Measurements from ENCODE around the gene GRIK1. TPM values are rescaled to one million over a fixed set of nuclear protein-coding genes. Genes with fewer than 3 reads are reported as not detected.

GRIK1 gene
- total RNA-seq, 3 donors from 2014 or later: not detected

- Mint-ChIP-seq H3K36me3 (ENCODE audit: insufficient read depth) (no peaks in the 10 kb centered on the region), H3K27me3 (ENCODE audit: low read depth) (peaks cover 5% of the 10 kb centered on the region), H3K4me3 (no peak overlapping the region), H3K9me3 (no peaks in the 10 kb centered on the region), H3K4me1 (ENCODE audit: low read depth) (no peaks in the 10 kb centered on the region)
- ATAC-seq (no peak), DNase-seq (no peak)
Observed at GRCh38 chr21:29803191-29803590, 136.6 kb downstream of the GRIK1 start.

- Mint-ChIP-seq H3K36me3 (ENCODE audit: insufficient read depth) (no peaks in the 10 kb centered on the region), H3K4me3 (no peak overlapping the region), H3K27me3 (ENCODE audit: low read depth) (peaks cover 3% of the 10 kb centered on the region)
Observed at GRCh38 chr21:29801122-29801521, 138.7 kb downstream of the GRIK1 start.

DNA sequence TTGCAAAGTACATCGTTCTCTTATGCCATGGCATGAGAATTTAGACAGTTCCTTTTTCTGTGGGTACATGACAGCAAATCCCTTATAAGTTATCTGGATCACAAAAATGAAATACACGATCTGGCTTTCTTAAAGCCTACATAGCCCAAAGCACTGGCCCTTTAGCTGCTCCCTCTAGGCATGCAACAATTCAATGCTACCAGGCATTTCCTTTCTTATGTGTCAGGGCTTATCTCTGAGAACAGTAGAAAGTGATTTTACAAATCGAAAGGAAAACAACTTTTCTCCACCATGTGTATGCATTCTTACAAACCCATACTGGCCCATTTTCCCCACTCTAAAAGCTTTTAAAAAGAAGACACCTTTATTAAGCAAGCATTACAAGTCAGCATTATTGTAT is 139.7 kb downstream of the GRIK1 start:
- H3K9me3 Mint-ChIP-seq: no peaks in the 10 kb centered on the region
- H3K4me1 Mint-ChIP-seq (ENCODE audit: low read depth): no peaks in the 10 kb centered on the region
- H3K36me3 Mint-ChIP-seq (ENCODE audit: insufficient read depth): no peaks in the 10 kb centered on the region
- ATAC-seq (no peak), DNase-seq (no peak)
- H3K4me3 Mint-ChIP-seq: no peak overlapping the region
- H3K27me3 Mint-ChIP-seq (ENCODE audit: low read depth): peaks cover 3% of the 10 kb centered on the region

More at GRCh38 chr21:29801122-29801521, 138.7 kb downstream of the GRIK1 start:
- no peaks in the 10 kb centered on the region for H3K4me1 Mint-ChIP-seq (ENCODE audit: low read depth)
- ATAC-seq: no peak
- H3K9me3 Mint-ChIP-seq: no peaks in the 10 kb centered on the region
- no peak for DNase-seq

- Mint-ChIP-seq H3K4me3 (no peak overlapping the region), H3K4me1 (ENCODE audit: low read depth) (no peaks in the 10 kb centered on the region), H3K9me3 (no peaks in the 10 kb centered on the region), H3K36me3 (ENCODE audit: insufficient read depth) (no peaks in the 10 kb centered on the region), H3K27me3 (ENCODE audit: low read depth) (peaks cover 3% of the 10 kb centered on the region)
- DNase-seq: no peak
- no peak for ATAC-seq
Observed at GRCh38 chr21:29798840-29799239, 141.0 kb downstream of the GRIK1 start.

- no peak for DNase-seq
- no peaks in the 10 kb centered on the region for H3K9me3 Mint-ChIP-seq
- no peak for ATAC-seq
- no peaks in the 10 kb centered on the region for H3K36me3 Mint-ChIP-seq (ENCODE audit: insufficient read depth)
- H3K4me3 Mint-ChIP-seq: no peak overlapping the region
- H3K4me1 Mint-ChIP-seq (ENCODE audit: low read depth): no peaks in the 10 kb centered on the region
- H3K27me3 Mint-ChIP-seq (ENCODE audit: low read depth): peaks cover 3% of the 10 kb centered on the region
Observed at GRCh38 chr21:29797155-29797554, 142.6 kb downstream of the GRIK1 start.

DNA sequence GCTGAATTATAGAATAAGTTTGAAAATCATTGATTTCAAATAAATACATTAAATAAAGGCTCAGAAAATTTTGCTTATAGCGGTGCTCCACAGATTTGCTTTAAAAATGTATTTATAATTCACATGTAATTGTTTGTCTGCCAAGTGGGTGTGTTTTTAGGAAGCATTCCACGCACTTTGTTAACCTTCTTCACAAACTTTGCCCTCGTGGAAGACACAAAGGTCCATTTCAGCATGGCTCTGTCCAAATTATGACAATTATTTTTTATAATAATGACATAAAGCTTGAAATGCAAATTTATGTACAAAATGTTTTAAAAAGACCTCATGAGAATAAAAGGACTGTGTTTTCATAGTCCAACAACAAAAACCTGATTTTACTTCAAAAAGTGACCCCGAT is 146.1 kb downstream of the GRIK1 start:
- no peaks in the 10 kb centered on the region for H3K4me1 Mint-ChIP-seq (ENCODE audit: low read depth)
- no peaks in the 10 kb centered on the region for H3K36me3 Mint-ChIP-seq (ENCODE audit: insufficient read depth)
- no peaks in the 10 kb centered on the region for H3K9me3 Mint-ChIP-seq
- ATAC-seq (no peak), DNase-seq (no peak)
- no peak overlapping the region for H3K4me3 Mint-ChIP-seq
- H3K27me3 Mint-ChIP-seq (ENCODE audit: low read depth): no peaks in the 10 kb centered on the region

DNA sequence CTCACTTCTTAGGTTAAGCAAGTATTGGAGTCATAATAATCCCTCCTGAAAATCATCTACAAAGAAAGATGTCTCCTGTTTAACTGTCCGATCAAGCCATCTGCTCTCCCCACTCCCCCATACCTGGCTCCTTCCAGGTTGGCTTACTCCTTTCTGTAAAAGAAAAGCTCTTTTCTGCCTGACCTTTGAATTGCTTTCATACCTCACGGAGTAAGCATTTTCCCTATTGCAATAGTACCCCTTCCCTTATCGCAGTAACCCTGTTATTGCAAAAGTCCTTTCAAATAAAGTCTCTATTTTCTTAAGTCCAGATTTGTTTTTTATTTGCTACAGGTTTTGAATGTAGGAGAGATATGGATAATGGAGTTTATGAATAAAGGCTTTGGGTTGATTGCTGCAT is 150.4 kb downstream of the GRIK1 start:
- Mint-ChIP-seq H3K9me3 (peaks cover 5% of the 10 kb centered on the region), H3K4me3 (no peak overlapping the region), H3K27me3 (ENCODE audit: low read depth) (peaks cover 2% of the 10 kb centered on the region), H3K36me3 (ENCODE audit: insufficient read depth) (no peaks in the 10 kb centered on the region), H3K4me1 (ENCODE audit: low read depth) (no peaks in the 10 kb centered on the region)
- DNase-seq (no peak), ATAC-seq (no peak)

GRCh38 chr21:29788752-29789151 is 151.0 kb downstream of the GRIK1 start:
- H3K27me3 Mint-ChIP-seq (ENCODE audit: low read depth): peaks cover 2% of the 10 kb centered on the region
- ATAC-seq: no peak
- DNase-seq: no peak
- no peaks in the 10 kb centered on the region for H3K36me3 Mint-ChIP-seq (ENCODE audit: insufficient read depth)
- H3K4me3 Mint-ChIP-seq: no peak overlapping the region
- peaks cover 5% of the 10 kb centered on the region for H3K9me3 Mint-ChIP-seq
- H3K4me1 Mint-ChIP-seq (ENCODE audit: low read depth): no peaks in the 10 kb centered on the region

- DNase-seq: no peak
- no peak for ATAC-seq
- no peaks in the 10 kb centered on the region for H3K4me1 Mint-ChIP-seq (ENCODE audit: low read depth)
- no peak overlapping the region for H3K4me3 Mint-ChIP-seq
- H3K9me3 Mint-ChIP-seq: peaks cover 5% of the 10 kb centered on the region
- no peaks in the 10 kb centered on the region for H3K36me3 Mint-ChIP-seq (ENCODE audit: insufficient read depth)
- H3K27me3 Mint-ChIP-seq (ENCODE audit: low read depth): peaks cover 2% of the 10 kb centered on the region
Observed at GRCh38 chr21:29787361-29787909, 152.4 kb downstream of the GRIK1 start.

GRCh38 chr21:29786496-29787360 is 153.1 kb downstream of the GRIK1 start:
- peaks cover 5% of the 10 kb centered on the region for H3K9me3 Mint-ChIP-seq
- H3K36me3 Mint-ChIP-seq (ENCODE audit: insufficient read depth): no peaks in the 10 kb centered on the region
- ATAC-seq: no peak
- no peak for DNase-seq
- H3K4me3 Mint-ChIP-seq: no peak overlapping the region
- peaks cover 2% of the 10 kb centered on the region for H3K27me3 Mint-ChIP-seq (ENCODE audit: low read depth)
- H3K4me1 Mint-ChIP-seq (ENCODE audit: low read depth): no peaks in the 10 kb centered on the region

- H3K36me3 Mint-ChIP-seq (ENCODE audit: insufficient read depth): no peaks in the 10 kb centered on the region
- H3K9me3 Mint-ChIP-seq: no peaks in the 10 kb centered on the region
- no peaks in the 10 kb centered on the region for H3K27me3 Mint-ChIP-seq (ENCODE audit: low read depth)
- DNase-seq (no peak), ATAC-seq (no peak)
- no peak overlapping the region for H3K4me3 Mint-ChIP-seq
- H3K4me1 Mint-ChIP-seq (ENCODE audit: low read depth): no peaks in the 10 kb centered on the region
Observed at GRCh38 chr21:29777160-29777559, 162.6 kb downstream of the GRIK1 start.

GRCh38 chr21:29775462-29775861 is 164.3 kb downstream of the GRIK1 start:
- Mint-ChIP-seq H3K4me3 (no peak overlapping the region), H3K27me3 (ENCODE audit: low read depth) (no peaks in the 10 kb centered on the region), H3K4me1 (ENCODE audit: low read depth) (no peaks in the 10 kb centered on the region), H3K36me3 (ENCODE audit: insufficient read depth) (no peaks in the 10 kb centered on the region), H3K9me3 (no peaks in the 10 kb centered on the region)
- DNase-seq: no peak
- ATAC-seq: no peak

- no peak overlapping the region for H3K4me3 Mint-ChIP-seq
- no peaks in the 10 kb centered on the region for H3K36me3 Mint-ChIP-seq (ENCODE audit: insufficient read depth)
- ATAC-seq: no peak
- no peaks in the 10 kb centered on the region for H3K9me3 Mint-ChIP-seq
- DNase-seq: no peak
- H3K4me1 Mint-ChIP-seq (ENCODE audit: low read depth): no peaks in the 10 kb centered on the region
- no peaks in the 10 kb centered on the region for H3K27me3 Mint-ChIP-seq (ENCODE audit: low read depth)
Observed at GRCh38 chr21:29771491-29772066, 168.2 kb downstream of the GRIK1 start.

DNA sequence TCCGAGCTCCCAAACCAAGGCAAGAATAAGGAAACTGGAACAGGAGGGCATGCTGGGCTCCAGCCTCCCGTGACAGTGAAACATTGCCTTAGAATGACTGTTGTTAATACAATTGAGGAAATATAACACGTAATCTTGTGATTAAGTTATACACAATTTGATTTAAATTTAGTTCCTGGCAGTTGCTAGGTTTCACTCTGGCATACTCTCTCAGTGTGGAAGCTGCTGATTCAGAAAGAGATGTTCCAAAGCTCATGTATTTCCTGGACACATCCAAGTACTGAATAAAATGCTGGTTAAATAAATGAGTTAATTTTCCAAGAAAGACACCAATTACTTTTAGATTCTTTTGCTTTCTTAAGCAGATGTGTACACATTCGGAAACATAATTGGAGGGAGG is 176.1 kb downstream of the GRIK1 start:
- Mint-ChIP-seq H3K9me3 (no peaks in the 10 kb centered on the region), H3K4me3 (no peak overlapping the region), H3K4me1 (ENCODE audit: low read depth) (no peaks in the 10 kb centered on the region), H3K36me3 (ENCODE audit: insufficient read depth) (no peaks in the 10 kb centered on the region), H3K27me3 (ENCODE audit: low read depth) (no peaks in the 10 kb centered on the region)
- ATAC-seq (no peak), DNase-seq (no peak)

DNA sequence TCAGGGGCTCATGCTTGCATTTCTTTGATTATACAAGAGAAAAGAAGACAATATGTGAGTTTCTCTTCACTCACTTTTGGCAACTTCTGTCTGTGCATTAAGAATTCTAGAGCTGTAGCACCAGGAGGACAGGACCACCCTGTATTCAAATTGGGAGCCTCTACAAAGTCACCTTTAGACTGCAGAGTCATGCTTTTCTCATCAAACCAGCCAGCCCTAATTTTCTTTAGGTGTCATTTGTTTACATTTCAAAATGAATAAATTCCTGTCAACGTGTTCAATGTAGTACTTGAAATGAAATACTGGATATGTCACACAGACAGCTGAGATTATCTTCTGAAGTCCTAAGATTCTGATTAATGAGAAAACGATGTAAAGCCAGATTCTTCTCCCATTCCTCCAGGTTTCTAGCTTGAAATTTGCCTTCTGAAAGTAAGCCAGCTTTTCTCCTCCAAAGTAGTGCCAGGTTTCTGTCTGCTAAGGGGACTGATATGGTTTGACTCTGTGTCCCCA is 177.2 kb downstream of the GRIK1 start:
- Mint-ChIP-seq H3K27me3 (ENCODE audit: low read depth) (no peaks in the 10 kb centered on the region), H3K36me3 (ENCODE audit: insufficient read depth) (no peaks in the 10 kb centered on the region), H3K4me1 (ENCODE audit: low read depth) (no peaks in the 10 kb centered on the region), H3K9me3 (no peaks in the 10 kb centered on the region), H3K4me3 (no peak overlapping the region)
- DNase-seq: no peak
- no peak for ATAC-seq
